Tibial nerve (tissue), 4 donors: ENCODE measurements around the gene NDUFB2.

Experiments
- EP300 ChIP-seq, 2 donors: sonication (generic); formaldehyde crosslinking; IDR thresholded peaks; one replicate each; pipeline ENCODE4 v1.6.1; 2017; ENCODE audit warnings: antibody characterized with exemption in 2 of 2, mild to moderate bottlenecking in 1 of 2
- POLR2A ChIP-seq, 2 donors: fragments of 450-650 bp; IDR thresholded peaks; one replicate each; pipeline ENCODE4 v1.6.1; 2017; ENCODE audit warnings: antibody characterized with exemption in 2 of 2, mild to moderate bottlenecking in 2 of 2, moderate library complexity in 2 of 2
- TF ChIP-seq, protein P1 (sequence below), 5 experiments: fragments of 200-600 bp in 3 of 5; fragments of 450-650 bp in 2 of 5; sonication (generic) in 3 of 5; IDR thresholded peaks; one replicate each; pipeline ENCODE4 v1.5.1; 2016 to 2019; ENCODE audit warnings: antibody characterized with exemption in 5 of 5, mild to moderate bottlenecking in 3 of 5, moderate library complexity in 2 of 5

DNA sequence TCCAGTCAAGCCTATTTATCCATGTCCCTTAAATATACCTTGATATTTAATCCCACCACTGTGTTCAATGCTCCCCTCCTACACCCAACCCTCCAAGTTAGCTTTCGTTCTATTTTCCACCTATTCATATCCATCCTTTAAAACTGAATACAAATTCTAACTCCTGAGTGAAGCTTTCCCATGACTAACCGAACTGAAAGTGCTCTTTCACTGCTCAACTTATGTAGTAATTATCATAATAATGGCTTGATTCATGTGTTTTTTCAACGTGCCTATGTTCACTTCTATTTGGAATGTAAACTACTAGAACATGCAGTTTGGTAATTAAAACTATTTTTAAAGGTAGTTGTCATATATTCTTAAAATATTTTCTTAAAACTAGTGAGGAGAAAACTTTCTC, 58.0 kb downstream of the NDUFB2 start:
- TF ChIP-seq, protein P1, sequence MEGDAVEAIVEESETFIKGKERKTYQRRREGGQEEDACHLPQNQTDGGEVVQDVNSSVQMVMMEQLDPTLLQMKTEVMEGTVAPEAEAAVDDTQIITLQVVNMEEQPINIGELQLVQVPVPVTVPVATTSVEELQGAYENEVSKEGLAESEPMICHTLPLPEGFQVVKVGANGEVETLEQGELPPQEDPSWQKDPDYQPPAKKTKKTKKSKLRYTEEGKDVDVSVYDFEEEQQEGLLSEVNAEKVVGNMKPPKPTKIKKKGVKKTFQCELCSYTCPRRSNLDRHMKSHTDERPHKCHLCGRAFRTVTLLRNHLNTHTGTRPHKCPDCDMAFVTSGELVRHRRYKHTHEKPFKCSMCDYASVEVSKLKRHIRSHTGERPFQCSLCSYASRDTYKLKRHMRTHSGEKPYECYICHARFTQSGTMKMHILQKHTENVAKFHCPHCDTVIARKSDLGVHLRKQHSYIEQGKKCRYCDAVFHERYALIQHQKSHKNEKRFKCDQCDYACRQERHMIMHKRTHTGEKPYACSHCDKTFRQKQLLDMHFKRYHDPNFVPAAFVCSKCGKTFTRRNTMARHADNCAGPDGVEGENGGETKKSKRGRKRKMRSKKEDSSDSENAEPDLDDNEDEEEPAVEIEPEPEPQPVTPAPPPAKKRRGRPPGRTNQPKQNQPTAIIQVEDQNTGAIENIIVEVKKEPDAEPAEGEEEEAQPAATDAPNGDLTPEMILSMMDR (IDR thresholded peaks at IDR 0.05) = no peak
- TF ChIP-seq POLR2A (IDR thresholded peaks at IDR 0.05) (no peak), EP300 (IDR thresholded peaks at IDR 0.05) (no peak)
